ENCODE results near the gene KCNK13.

The KCNK13 gene

GRCh38 chr14:90126260-90126659 is 64.5 kb downstream of the KCNK13 start:
- Mint-ChIP-seq H3K27ac (no peak overlapping the region), H3K9me3 (no peaks in the 10 kb centered on the region), H3K36me3 (no peaks in the 10 kb centered on the region), H3K4me3 (no peak overlapping the region), H3K4me1 (no peaks in the 10 kb centered on the region), H3K27me3 (peaks cover 5% of the 10 kb centered on the region)
- DNase-seq, result no peak
- CTCF ChIA-PET, result no interaction called here

- CTCF ChIA-PET, result interaction anchor here (0.8 kb wide), 1 partner anchor 10 kb away, joined by 3 read pairs; no protein-coding TSS in a partner anchor
- Mint-ChIP-seq H3K4me3 (no peak overlapping the region), H3K9me3 (no peaks in the 10 kb centered on the region), H3K4me1 (no peaks in the 10 kb centered on the region), H3K27ac (no peak overlapping the region), H3K27me3 (peaks cover 10% of the 10 kb centered on the region), H3K36me3 (no peaks in the 10 kb centered on the region)
- no peak for DNase-seq
Measured at GRCh38 chr14:90132821-90133570, 71.2 kb downstream of the KCNK13 start.

GRCh38 chr14:90136904-90137303 is 75.1 kb downstream of the KCNK13 start:
- CTCF ChIA-PET, result no interaction called here
- H3K27ac Mint-ChIP-seq, result no peak overlapping the region
- no peak for DNase-seq
- no peaks in the 10 kb centered on the region for H3K36me3 Mint-ChIP-seq
- H3K27me3 Mint-ChIP-seq, result peaks cover 5% of the 10 kb centered on the region
- H3K4me3 Mint-ChIP-seq, result no peak overlapping the region
- no peaks in the 10 kb centered on the region for H3K9me3 Mint-ChIP-seq
- no peaks in the 10 kb centered on the region for H3K4me1 Mint-ChIP-seq

GRCh38 chr14:90137807-90138206 is 76.0 kb downstream of the KCNK13 start:
- CTCF ChIA-PET, result no interaction called here
- no peak for DNase-seq
- Mint-ChIP-seq H3K27ac (no peak overlapping the region), H3K9me3 (no peaks in the 10 kb centered on the region), H3K4me1 (no peaks in the 10 kb centered on the region), H3K27me3 (peaks cover 5% of the 10 kb centered on the region), H3K36me3 (no peaks in the 10 kb centered on the region), H3K4me3 (no peak overlapping the region)

GRCh38 chr14:90139199-90139598 is 77.4 kb downstream of the KCNK13 start:
- Mint-ChIP-seq H3K27me3 (peaks cover 9% of the 10 kb centered on the region), H3K4me3 (no peak overlapping the region), H3K36me3 (no peaks in the 10 kb centered on the region), H3K4me1 (no peaks in the 10 kb centered on the region), H3K27ac (no peak overlapping the region), H3K9me3 (no peaks in the 10 kb centered on the region)
- CTCF ChIA-PET, result no interaction called here
- no peak for DNase-seq

GRCh38 chr14:90140298-90140955 is 78.6 kb downstream of the KCNK13 start:
- CTCF ChIA-PET, result interaction anchor here (0.9 kb wide), 1 partner anchor 201 kb away, joined by 3 read pairs; no protein-coding TSS in a partner anchor
- Mint-ChIP-seq H3K36me3 (no peaks in the 10 kb centered on the region), H3K4me3 (no peak overlapping the region), H3K9me3 (no peaks in the 10 kb centered on the region), H3K27me3 (peaks cover 5% of the 10 kb centered on the region), H3K4me1 (no peaks in the 10 kb centered on the region), H3K27ac (no peak overlapping the region)
- no peak for DNase-seq

- H3K4me3 Mint-ChIP-seq, result no peak overlapping the region
- H3K27me3 Mint-ChIP-seq, result peaks cover 4% of the 10 kb centered on the region
- no peaks in the 10 kb centered on the region for H3K4me1 Mint-ChIP-seq
- H3K27ac Mint-ChIP-seq, result no peak overlapping the region
- DNase-seq, result no peak
- H3K9me3 Mint-ChIP-seq, result no peaks in the 10 kb centered on the region
- CTCF ChIA-PET, result interaction anchor here (0.9 kb wide), 1 partner anchor 202 kb away, joined by 3 read pairs; no protein-coding TSS in a partner anchor
- H3K36me3 Mint-ChIP-seq, result no peaks in the 10 kb centered on the region
Measured at GRCh38 chr14:90140956-90141316, 79.1 kb downstream of the KCNK13 start.

- CTCF ChIA-PET, result no interaction called here
- Mint-ChIP-seq H3K36me3 (no peaks in the 10 kb centered on the region), H3K27me3 (peaks cover 5% of the 10 kb centered on the region), H3K4me3 (no peak overlapping the region), H3K27ac (no peak overlapping the region), H3K9me3 (peaks cover 4% of the 10 kb centered on the region), H3K4me1 (peaks cover 4% of the 10 kb centered on the region)
- no peak for DNase-seq
Measured at GRCh38 chr14:90153429-90153828, 91.6 kb downstream of the KCNK13 start.

- peaks cover 4% of the 10 kb centered on the region for H3K9me3 Mint-ChIP-seq
- DNase-seq, result no peak
- H3K27me3 Mint-ChIP-seq, result peaks cover 5% of the 10 kb centered on the region
- no peaks in the 10 kb centered on the region for H3K36me3 Mint-ChIP-seq
- no peak overlapping the region for H3K4me3 Mint-ChIP-seq
- H3K4me1 Mint-ChIP-seq, result peaks cover 4% of the 10 kb centered on the region
- H3K27ac Mint-ChIP-seq, result no peak overlapping the region
- CTCF ChIA-PET, result no interaction called here
Measured at GRCh38 chr14:90154110-90154509, 92.3 kb downstream of the KCNK13 start.

GRCh38 chr14:90159146-90159545 is 97.4 kb downstream of the KCNK13 start:
- Mint-ChIP-seq H3K36me3 (no peaks in the 10 kb centered on the region), H3K4me3 (no peak overlapping the region), H3K9me3 (peaks cover 3% of the 10 kb centered on the region), H3K4me1 (no peaks in the 10 kb centered on the region), H3K27ac (no peak overlapping the region), H3K27me3 (peaks cover 11% of the 10 kb centered on the region)
- DNase-seq, result no peak
- CTCF ChIA-PET, result no interaction called here

- CTCF ChIA-PET, result no interaction called here
- no peak for DNase-seq
- no peaks in the 10 kb centered on the region for H3K9me3 Mint-ChIP-seq
- no peak overlapping the region for H3K4me3 Mint-ChIP-seq
- H3K27me3 Mint-ChIP-seq, result peaks cover 11% of the 10 kb centered on the region
- H3K36me3 Mint-ChIP-seq, result no peaks in the 10 kb centered on the region
- H3K4me1 Mint-ChIP-seq, result no peaks in the 10 kb centered on the region
- H3K27ac Mint-ChIP-seq, result no peak overlapping the region
Measured at GRCh38 chr14:90159688-90160087, 97.9 kb downstream of the KCNK13 start.

- Mint-ChIP-seq H3K27me3 (peaks cover 6% of the 10 kb centered on the region), H3K9me3 (no peaks in the 10 kb centered on the region), H3K27ac (no peak overlapping the region), H3K36me3 (no peaks in the 10 kb centered on the region), H3K4me1 (no peaks in the 10 kb centered on the region), H3K4me3 (no peak overlapping the region)
- CTCF ChIA-PET, result no interaction called here
- no peak for DNase-seq
Measured at GRCh38 chr14:90161129-90161528, 99.3 kb downstream of the KCNK13 start.

GRCh38 chr14:90168425-90169105 is 106.8 kb downstream of the KCNK13 start:
- H3K4me3 Mint-ChIP-seq, result no peak overlapping the region
- DNase-seq, result no peak
- CTCF ChIA-PET, result no interaction called here
- H3K36me3 Mint-ChIP-seq, result no peaks in the 10 kb centered on the region
- H3K27ac Mint-ChIP-seq, result no peak overlapping the region
- H3K27me3 Mint-ChIP-seq, result no peaks in the 10 kb centered on the region
- H3K9me3 Mint-ChIP-seq, result no peaks in the 10 kb centered on the region
- H3K4me1 Mint-ChIP-seq, result no peaks in the 10 kb centered on the region

GRCh38 chr14:90175631-90176030 is 113.8 kb downstream of the KCNK13 start:
- CTCF ChIA-PET, result no interaction called here
- no peak for DNase-seq
- Mint-ChIP-seq H3K4me3 (no peak overlapping the region), H3K27me3 (no peaks in the 10 kb centered on the region), H3K36me3 (no peaks in the 10 kb centered on the region), H3K9me3 (no peaks in the 10 kb centered on the region), H3K27ac (no peak overlapping the region), H3K4me1 (no peaks in the 10 kb centered on the region)
